SK-N-SH treated with all-trans-retinoic acid at 6 μM for 48 hours (cell line): ENCODE results near the gene CCR9.

ENCODE experiments used
- ATAC-seq: fragments of 200-7000 bp; cut with Tn5 transposase; 3 replicates; pipeline ENCODE4 v1.9.1; 2020; ENCODE audit warnings: mild to moderate bottlenecking, moderate library complexity
- ARNTL ChIP-seq: fragments of 450-650 bp; formaldehyde crosslinking; IDR thresholded peaks from 2 replicates; pipeline ENCODE4 v1.5.0; 2020; ENCODE audit warnings: low read depth, mild to moderate bottlenecking, moderate library complexity, borderline replicate concordance
- BACH2 ChIP-seq: fragments of 250-450 bp; sonication (Bioruptor Pico); IDR thresholded peaks from 2 replicates; pipeline ENCODE4 v1.9.0; 2021; ENCODE audit warnings: mild to moderate bottlenecking, borderline replicate concordance
- CSDC2 ChIP-seq: fragments of 250-450 bp; sonication (Bioruptor Pico); IDR thresholded peaks from 2 replicates; pipeline ENCODE4 v1.5.0; 2020; ENCODE audit warnings: mild to moderate bottlenecking, moderate library complexity
- ESRRG ChIP-seq: fragments of 250-450 bp; sonication (Bioruptor Pico); IDR thresholded peaks from 2 replicates; pipeline ENCODE4 v1.6.1; 2021; ENCODE audit warnings: mild to moderate bottlenecking
- GLIS3 ChIP-seq: fragments of 250-450 bp; sonication (Bioruptor Pico); IDR thresholded peaks from 2 replicates; pipeline ENCODE4 v1.5.0; 2020; ENCODE audit warnings: mild to moderate bottlenecking, moderate library complexity
- OSR1 ChIP-seq: fragments of 250-450 bp; sonication (Bioruptor Pico); IDR thresholded peaks from 2 replicates; pipeline ENCODE4 v1.8.0; 2022; ENCODE audit warnings: moderate library complexity, mild to moderate bottlenecking, inconsistent platforms
- POU6F1 ChIP-seq: fragments of 250-450 bp; sonication (Bioruptor Pico); IDR thresholded peaks from 2 replicates; pipeline ENCODE4 v1.8.0; 2021; ENCODE audit warnings: low read depth, mild to moderate bottlenecking, moderate library complexity, borderline replicate concordance
- SNAI2 ChIP-seq: fragments of 250-450 bp; sonication (Bioruptor Pico); IDR thresholded peaks from 2 replicates; pipeline ENCODE4 v1.5.0; 2020; ENCODE audit warnings: mild to moderate bottlenecking, moderate library complexity
- TCF4 ChIP-seq: fragments of 250-450 bp; sonication (Bioruptor Pico); IDR thresholded peaks from 2 replicates; pipeline ENCODE4 v1.8.0; 2021; ENCODE audit warnings: mild to moderate bottlenecking, moderate library complexity, borderline replicate concordance
- TSHZ2 ChIP-seq: fragments of 250-450 bp; sonication (Bioruptor Pico); IDR thresholded peaks from 2 replicates; pipeline ENCODE4 v1.5.0; 2020; ENCODE audit warnings: mild to moderate bottlenecking, moderate library complexity
- ZC3H10 ChIP-seq: fragments of 250-450 bp; sonication (Bioruptor Pico); IDR thresholded peaks from 2 replicates; pipeline ENCODE4 v1.5.1; 2021; ENCODE audit warnings: mild to moderate bottlenecking, moderate library complexity
- ZFP3 ChIP-seq: fragments of 250-450 bp; sonication (Bioruptor Pico); IDR thresholded peaks from 2 replicates; pipeline ENCODE4 v1.5.0; 2020; ENCODE audit warnings: mild to moderate bottlenecking, moderate library complexity
- ZFP30 ChIP-seq: fragments of 450-650 bp; formaldehyde crosslinking; IDR thresholded peaks from 2 replicates; pipeline ENCODE4 v1.5.0; 2022; ENCODE audit warnings: mild to moderate bottlenecking, moderate library complexity
- ZNF565 ChIP-seq: fragments of 450-650 bp; formaldehyde crosslinking; conservative IDR thresholded peaks from 2 replicates; pipeline ENCODE4 v1.5.0; 2020; ENCODE audit warnings: low read depth, mild to moderate bottlenecking, moderate library complexity
- ZNF70 ChIP-seq: fragments of 450-650 bp; formaldehyde crosslinking; IDR thresholded peaks from 2 replicates; pipeline ENCODE4 v1.5.0; 2020; ENCODE audit warnings: mild to moderate bottlenecking, moderate library complexity
- ZNF8 ChIP-seq: fragments of 450-650 bp; formaldehyde crosslinking; IDR thresholded peaks from 2 replicates; pipeline ENCODE4 v1.5.0; 2020; ENCODE audit warnings: mild to moderate bottlenecking, moderate library complexity
- TF ChIP-seq, protein P1 (sequence below): fragments of 250-450 bp; sonication (Bioruptor Pico); IDR thresholded peaks from 2 replicates; pipeline ENCODE4 v1.5.1; 2020; ENCODE audit warnings: low read depth, mild to moderate bottlenecking, moderate library complexity
- TF ChIP-seq, protein P2 (sequence below): fragments of 250-450 bp; sonication (Bioruptor Pico); IDR thresholded peaks from 2 replicates; pipeline ENCODE4 v1.5.1; 2021; ENCODE audit warnings: mild to moderate bottlenecking, moderate library complexity

Gene CCR9

DNA sequence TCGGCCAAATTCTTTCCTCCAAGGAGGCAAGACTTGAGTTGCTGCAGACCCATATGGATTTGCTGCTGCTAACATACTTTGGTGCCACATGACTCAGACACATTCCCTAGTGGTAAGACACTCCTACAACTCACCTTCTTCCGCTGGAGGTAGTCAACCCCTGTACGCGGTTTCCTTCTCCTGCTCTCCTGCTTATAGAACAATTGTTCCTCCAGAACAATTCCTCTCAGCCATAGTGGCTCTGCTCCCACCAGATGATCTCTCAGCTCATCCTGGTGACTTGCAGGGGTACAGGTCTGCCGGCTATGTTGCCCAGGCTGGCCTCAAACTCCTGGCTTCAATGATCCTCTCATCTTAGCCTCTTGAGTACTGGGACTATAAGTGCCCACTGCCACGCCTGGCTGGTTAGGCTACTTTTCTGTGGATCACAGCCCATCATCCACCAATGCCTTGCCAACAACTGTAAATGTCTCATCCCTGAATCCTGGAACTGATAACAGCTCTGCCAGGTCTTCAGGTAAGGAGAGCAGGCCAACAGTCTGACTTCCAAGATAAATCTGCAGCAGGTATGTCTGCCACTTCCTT, 54.5 kb downstream of the CCR9 start (continued):
- TF ChIP-seq SNAI2 (CRISPR knock-in tag) (no peak), ZNF70 (CRISPR knock-in tag) (no peak), ZNF565 (no peak), ARNTL (no peak), ZFP30 (CRISPR knock-in tag) (no peak), BACH2 (CRISPR knock-in tag) (no peak), POU6F1 (no peak), ZNF8 (CRISPR knock-in tag) (no peak)
- TF ChIP-seq, protein P1, sequence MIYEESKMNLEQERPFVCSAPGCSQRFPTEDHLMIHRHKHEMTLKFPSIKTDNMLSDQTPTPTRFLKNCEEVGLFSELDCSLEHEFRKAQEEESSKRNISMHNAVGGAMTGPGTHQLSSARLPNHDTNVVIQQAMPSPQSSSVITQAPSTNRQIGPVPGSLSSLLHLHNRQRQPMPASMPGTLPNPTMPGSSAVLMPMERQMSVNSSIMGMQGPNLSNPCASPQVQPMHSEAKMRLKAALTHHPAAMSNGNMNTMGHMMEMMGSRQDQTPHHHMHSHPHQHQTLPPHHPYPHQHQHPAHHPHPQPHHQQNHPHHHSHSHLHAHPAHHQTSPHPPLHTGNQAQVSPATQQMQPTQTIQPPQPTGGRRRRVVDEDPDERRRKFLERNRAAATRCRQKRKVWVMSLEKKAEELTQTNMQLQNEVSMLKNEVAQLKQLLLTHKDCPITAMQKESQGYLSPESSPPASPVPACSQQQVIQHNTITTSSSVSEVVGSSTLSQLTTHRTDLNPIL = no peak

- no peak for ATAC-seq
- TF ChIP-seq GLIS3 (CRISPR knock-in tag) = no peak
- no peak for TF ChIP-seq ZNF70 (CRISPR knock-in tag)
- peak; percentile 30; the same call in 1 of the 2 replicates for TF ChIP-seq ZFP30 (CRISPR knock-in tag)
- no peak for TF ChIP-seq SNAI2 (CRISPR knock-in tag)
These were observed 55.9 kb downstream of the CCR9 start for GRCh38 chr3:45942051-45942825.

- TF ChIP-seq ZC3H10 (CRISPR knock-in tag) (no peak), ZFP3 (CRISPR knock-in tag) (no peak), ZFP30 (CRISPR knock-in tag) (no peak), ZNF8 (CRISPR knock-in tag) (no peak), GLIS3 (CRISPR knock-in tag) (no peak), TCF4 (no peak), BACH2 (CRISPR knock-in tag) (no peak), ESRRG (CRISPR knock-in tag) (no peak), TSHZ2 (CRISPR knock-in tag) (no peak), POU6F1 (no peak), CSDC2 (CRISPR knock-in tag) (no peak), ZNF70 (CRISPR knock-in tag) (no peak), ARNTL (no peak), SNAI2 (CRISPR knock-in tag) (no peak), OSR1 (CRISPR knock-in tag) (no peak)
- TF ChIP-seq, protein P2, sequence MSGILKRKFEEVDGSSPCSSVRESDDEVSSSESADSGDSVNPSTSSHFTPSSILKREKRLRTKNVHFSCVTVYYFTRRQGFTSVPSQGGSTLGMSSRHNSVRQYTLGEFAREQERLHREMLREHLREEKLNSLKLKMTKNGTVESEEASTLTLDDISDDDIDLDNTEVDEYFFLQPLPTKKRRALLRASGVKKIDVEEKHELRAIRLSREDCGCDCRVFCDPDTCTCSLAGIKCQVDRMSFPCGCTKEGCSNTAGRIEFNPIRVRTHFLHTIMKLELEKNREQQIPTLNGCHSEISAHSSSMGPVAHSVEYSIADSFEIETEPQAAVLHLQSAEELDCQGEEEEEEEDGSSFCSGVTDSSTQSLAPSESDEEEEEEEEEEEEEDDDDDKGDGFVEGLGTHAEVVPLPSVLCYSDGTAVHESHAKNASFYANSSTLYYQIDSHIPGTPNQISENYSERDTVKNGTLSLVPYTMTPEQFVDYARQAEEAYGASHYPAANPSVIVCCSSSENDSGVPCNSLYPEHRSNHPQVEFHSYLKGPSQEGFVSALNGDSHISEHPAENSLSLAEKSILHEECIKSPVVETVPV (CRISPR knock-in tag) = no peak
- TF ChIP-seq, protein P1 = no peak
- no peak for ATAC-seq
These were observed 57.0 kb downstream of the CCR9 start, which contains the start of gene CXCR6 for GRCh38 chr3:45943207-45943846. Gene CXCR6, plus strand, starts transcription at chr3:45943464. Its CDS starts 3,018 bp downstream, at chr3:45946482.
